ENCODE measurements around the gene ERICH2. TPM values are rescaled to one million over a fixed set of nuclear protein-coding genes. Genes with fewer than 3 reads are reported as not detected.
A peak's percentile ranks its signal among the peaks of the same experiment; 100 is the strongest.

ERICH2 gene
- total RNA-seq, 1 experiment from 2014 or later: 2.4 TPM

- ChIA-PET CTCF (no interaction called here), POLR2A (no interaction called here), RAD21 (ENCODE audit: low non-redundant PET in 1 of 2, low total read pairs in 2 of 2, uncharacterized antibody in 2 of 2, unreplicated experiment in 2 of 2) (no interaction called here)
- H2AFZ ChIP-seq (ENCODE audit: low read depth, low read length, poor library complexity, severe bottlenecking): no peak overlapping the region
- no TSS peak for BruUV-seq (replicated peaks)
- H4K20me1 ChIP-seq (ENCODE audit: insufficient read depth): no peaks in the 10 kb centered on the region
- no peaks in the 10 kb centered on the region for H3K9me3 ChIP-seq (ENCODE audit: control insufficient read depth in 1 of 2, insufficient read depth in 1 of 2, low read depth in 1 of 2, low read length in 2 of 2)
- intact Hi-C loops (cut with micrococcal nuclease): loop anchor here (5.0 kb wide), 1 partner anchor 456 kb away; no protein-coding TSS in a partner anchor
- TF ChIP-seq ZBTB33 (IDR thresholded peaks at IDR 0.05; ENCODE audit: extremely low read depth, insufficient replicate concordance, low read length): no peak
- TF ChIP-seq EZH2phosphoT487 (IDR thresholded peaks at IDR 0.05; ENCODE audit: borderline replicate concordance): no peak
- TF ChIP-seq RAD21 (IDR thresholded peaks at IDR 0.05; ENCODE audit: low read depth): no peak
- TF ChIP-seq CEBPB (IDR thresholded peaks at IDR 0.05; ENCODE audit: low read depth): no peak
- no peak for TF ChIP-seq EGR1 (IDR thresholded peaks at IDR 0.05; ENCODE audit: low read depth)
- no peak for TF ChIP-seq CTCF (IDR thresholded peaks at IDR 0.05 in 2 of 3, conservative IDR thresholded peaks at IDR 0.05 in 1 of 3; ENCODE audit: borderline replicate concordance in 1 of 3, insufficient read depth in 1 of 3, low read depth in 2 of 3, low read length in 2 of 3)
- TF ChIP-seq SIN3A (IDR thresholded peaks at IDR 0.05; ENCODE audit: low read depth): no peak
- no peak for TF ChIP-seq POLR2AphosphoS5 (IDR thresholded peaks at IDR 0.05; ENCODE audit: low read depth, low read length)
- H3K27ac ChIP-seq (ENCODE audit: low read depth, low read length): no peak overlapping the region
- H3K4me3 ChIP-seq (replicated peaks in 1 of 2; ENCODE audit: low read depth in 1 of 2, low read length in 2 of 2): peak overlapping the region; percentile 53 to 67
- DNase-seq (ENCODE audit: low read depth, low spot score) (no peak), ATAC-seq (no peak)
- H3K4me2 ChIP-seq (ENCODE audit: low read length): peak overlapping the region; percentile 97
- no peak overlapping the region for H3K9ac ChIP-seq (ENCODE audit: low read length)
- no peaks in the 10 kb centered on the region for H3K27me3 ChIP-seq (ENCODE audit: insufficient read depth, low read length)
- no peaks in the 10 kb centered on the region for H3K79me2 ChIP-seq (ENCODE audit: insufficient read depth, low read length)
- H3K9me2 ChIP-seq (ENCODE audit: insufficient read depth): no peaks in the 10 kb centered on the region
- H3K36me3 ChIP-seq (ENCODE audit: control insufficient read depth in 1 of 2, insufficient read depth in 2 of 2, low read length in 2 of 2): no peaks in the 10 kb centered on the region
- peaks cover 3 to 27% of the 10 kb centered on the region in 2 experiments; a peak in 3 of 4 replicates for H3K4me1 ChIP-seq (ENCODE audit: control insufficient read depth in 1 of 2, insufficient read depth in 2 of 2, low read length in 2 of 2)
Observed at GRCh38 chr2:170818036-170818751, 48.0 kb downstream of the ERICH2 start.
